HG03159 (cell line): Measurements from ENCODE around the gene DSEL.

Experiments used
- ATAC-seq: cut with Tn5 transposase; IDR thresholded peaks from one replicate; pipeline ENCODE4 v1.9.1; 2021; ENCODE audit warnings: mild to moderate bottlenecking, moderate library complexity; ENCODE audit not compliant: unreplicated experiment

DSEL gene

DNA sequence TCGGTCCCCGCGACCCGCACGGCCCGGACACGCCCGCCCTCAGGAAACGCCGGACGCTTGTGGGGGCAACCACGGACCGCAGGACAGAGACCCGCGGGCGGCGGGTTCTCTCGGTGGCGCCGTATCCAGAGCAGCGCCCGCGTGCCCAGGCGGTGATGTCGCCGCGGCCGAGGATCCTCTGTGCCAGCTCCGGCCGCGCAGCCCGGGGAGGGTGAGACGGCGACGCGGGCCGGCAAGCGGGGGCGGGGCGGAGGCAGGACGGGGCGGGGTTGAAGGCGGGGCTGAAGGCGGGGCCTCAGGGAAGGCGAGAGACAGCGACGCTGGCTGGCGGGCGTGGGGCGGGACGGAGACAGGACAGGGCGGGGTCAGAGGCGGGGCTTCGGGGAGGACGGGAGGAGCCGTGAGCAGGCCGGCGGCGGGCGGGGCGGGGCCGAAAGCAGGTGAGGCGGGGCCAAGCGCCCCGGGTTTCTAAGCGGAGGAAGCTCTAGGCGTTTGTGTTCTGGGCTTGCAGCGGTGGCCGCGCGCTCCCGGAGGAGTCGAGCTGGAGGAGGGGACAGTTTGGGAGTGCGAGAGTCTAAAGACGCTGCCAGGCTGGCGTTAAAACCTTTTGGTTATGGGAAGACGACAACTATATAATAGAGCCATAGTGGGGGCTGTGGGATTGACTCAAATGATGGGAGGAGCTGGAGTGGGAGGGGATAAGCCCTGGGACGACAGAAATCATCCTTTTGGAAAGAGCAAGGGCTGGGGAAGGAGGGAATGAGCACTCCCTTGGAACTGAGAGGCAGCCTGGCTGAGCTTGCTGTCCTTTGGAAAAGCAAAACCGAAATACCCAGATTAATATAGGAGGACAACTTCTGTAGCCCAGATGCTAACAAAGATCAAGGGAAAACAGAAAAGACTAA, at the start of gene DSEL:
Gene DSEL (minus strand): TSS at position 182 of the 905 bp plus-strand sequence. CDS start 2,112 bp downstream, outside the sequence.
- ATAC-seq: peak; percentile 93

DNA sequence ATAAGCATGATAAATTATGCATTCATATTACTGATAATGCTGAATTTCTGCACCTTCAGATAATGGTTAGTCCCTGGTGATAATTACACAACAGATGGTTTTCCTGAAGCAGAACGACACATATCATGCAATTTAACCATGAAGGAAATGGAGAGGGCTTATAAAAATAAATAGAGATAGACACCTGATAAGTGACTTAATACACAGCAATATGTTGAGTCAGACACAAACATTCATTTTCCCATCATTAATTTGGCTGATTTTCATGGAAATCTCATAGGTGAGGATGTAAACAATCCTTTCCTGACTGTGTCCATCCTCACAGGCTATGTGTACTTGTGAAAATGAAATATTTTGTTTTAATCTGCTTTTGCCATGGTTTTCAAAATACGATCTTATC, 36.9 kb upstream of the DSEL start:
- ATAC-seq: no peak

DNA sequence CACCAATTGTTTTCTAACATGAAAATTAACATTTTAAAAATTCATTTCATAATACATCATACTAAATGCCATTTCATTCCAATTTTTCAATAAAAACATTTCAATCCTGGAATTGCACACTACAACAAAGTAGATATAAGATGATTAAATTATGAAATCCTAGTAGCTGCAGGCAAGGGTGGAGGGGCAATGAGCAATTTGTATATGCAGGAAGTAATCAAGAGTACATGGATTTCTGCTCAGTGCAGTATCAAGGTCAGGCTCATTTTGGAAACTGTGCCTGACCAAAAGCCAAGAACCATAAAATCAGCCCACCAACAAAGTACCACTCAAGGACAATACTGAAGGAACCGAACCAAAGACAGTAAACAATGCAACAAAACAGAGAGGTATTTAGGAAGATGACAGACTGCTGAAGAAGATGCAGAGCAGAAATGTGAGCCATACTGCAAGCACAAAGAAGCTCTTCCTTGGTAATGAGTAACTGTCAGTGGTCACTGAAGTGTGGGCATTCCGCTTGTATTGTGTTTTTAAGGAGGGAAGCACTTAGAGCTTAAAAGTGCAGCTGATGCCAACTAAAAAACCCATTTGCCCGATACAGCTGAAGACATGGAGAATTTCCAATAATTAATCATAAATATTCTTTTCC, 34.5 kb upstream of the DSEL start:
- ATAC-seq: no peak

DNA sequence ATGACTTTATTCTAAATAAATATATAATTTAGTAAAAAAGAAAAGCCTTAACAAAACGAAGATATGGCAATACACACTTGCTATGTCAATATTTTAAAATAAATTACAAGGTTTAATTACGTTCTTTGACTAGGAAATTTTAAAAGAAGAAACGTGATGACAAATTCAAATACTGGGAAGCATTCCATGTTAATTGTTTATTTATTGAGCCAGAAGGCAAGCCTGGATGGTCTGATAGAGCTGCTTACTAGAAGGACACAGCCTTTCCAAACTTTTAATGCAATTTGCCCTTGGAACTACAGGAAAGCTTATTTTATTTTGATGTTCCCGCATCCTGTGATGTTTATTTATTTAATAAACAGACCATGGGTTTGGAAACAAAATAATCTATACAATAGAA, 33.4 kb upstream of the DSEL start:
- no peak for ATAC-seq

DNA sequence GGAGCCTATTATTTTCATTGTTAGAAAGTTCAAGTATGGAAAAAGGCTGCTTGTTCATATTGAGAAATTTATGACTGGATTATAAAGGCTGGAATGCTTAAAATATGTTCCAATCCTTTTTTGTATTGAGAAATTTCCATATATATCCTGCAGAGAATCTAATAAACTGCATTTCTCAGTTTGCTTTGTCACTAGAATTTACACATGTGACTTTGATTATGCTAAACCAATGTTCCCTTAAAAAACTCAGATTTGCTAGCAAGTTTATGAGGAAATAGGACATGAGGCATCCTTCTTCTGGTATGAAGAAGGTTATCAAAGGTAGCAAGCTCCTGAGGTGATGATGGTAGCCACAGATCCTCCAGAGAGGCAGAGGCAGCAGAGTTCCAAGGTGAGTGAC, 29.2 kb upstream of the DSEL start:
- ATAC-seq: no peak

DNA sequence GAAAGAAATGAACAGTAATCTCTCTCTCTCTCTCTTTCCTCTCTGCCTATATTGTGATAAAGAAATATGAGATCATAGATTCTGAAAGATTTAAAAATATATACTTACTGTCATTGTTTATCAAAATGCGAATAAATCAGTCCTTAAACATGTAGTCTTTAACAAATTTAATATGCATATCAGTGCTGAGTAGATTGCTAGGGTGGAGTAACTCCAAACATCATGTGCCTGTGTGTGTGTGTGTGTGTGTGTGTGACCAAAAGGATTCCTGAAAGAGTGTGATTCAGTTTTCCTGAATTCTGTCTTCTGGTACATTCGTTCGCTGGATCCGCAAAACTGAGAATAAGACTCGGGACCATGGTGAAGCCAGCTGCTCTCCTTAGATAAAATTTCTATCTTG, 24.0 kb upstream of the DSEL start:
- no peak for ATAC-seq

DNA sequence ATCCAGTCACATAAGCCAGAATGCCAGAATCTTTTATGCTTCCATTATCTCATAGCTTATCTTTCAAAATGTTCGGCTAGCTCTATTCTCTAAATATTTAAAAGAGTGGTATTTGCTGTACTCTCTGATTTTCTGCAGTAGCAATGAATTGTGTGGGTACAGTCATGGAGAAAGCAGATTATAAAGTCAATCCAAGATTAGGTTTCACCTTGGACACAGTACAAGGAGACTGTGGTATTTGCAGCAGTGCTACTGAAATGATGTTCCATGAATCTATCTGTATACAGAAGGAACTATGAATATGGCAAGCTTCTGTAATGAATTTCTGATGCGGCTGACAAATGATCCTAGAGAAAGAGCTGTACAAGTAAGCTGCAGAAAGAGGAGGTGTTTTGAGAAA, 15.4 kb upstream of the DSEL start:
- no peak for ATAC-seq

DNA sequence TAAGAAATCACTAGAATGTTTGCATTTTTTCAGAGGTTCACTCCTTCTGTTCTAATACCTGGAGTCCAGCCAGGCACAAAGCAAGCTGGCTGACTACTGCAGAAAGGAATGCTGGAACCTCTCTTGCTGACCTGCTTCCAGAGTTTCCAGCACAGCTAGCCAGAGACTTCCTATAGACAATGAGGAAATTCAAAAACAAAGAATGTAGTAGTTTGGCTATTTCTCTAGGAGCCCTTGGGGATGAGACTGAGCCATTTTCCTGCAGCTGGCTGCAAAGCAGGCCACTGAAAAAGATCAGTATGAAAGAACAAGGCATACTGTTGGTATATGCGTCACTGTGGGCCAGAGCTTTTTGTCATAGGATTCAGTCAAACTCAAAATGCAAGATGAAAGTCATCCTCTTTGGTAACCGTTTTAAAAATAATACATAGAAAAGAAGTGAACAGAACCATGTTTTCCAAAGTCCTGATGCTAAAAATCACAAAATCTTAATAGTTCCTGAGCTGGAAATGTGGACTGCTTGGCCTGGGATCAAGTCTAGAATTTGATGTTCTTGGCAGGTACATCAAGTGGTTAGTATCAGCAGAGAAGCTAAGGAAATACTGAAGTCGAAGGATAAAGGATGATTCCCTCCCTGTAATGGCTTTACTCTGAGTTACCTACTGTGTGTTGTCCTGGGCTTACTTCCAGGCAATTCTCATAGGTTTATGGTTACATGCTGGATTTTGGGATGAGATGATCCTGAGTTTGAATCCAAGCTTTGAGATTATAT, 9.0 kb upstream of the DSEL start:
- ATAC-seq: no peak

DNA sequence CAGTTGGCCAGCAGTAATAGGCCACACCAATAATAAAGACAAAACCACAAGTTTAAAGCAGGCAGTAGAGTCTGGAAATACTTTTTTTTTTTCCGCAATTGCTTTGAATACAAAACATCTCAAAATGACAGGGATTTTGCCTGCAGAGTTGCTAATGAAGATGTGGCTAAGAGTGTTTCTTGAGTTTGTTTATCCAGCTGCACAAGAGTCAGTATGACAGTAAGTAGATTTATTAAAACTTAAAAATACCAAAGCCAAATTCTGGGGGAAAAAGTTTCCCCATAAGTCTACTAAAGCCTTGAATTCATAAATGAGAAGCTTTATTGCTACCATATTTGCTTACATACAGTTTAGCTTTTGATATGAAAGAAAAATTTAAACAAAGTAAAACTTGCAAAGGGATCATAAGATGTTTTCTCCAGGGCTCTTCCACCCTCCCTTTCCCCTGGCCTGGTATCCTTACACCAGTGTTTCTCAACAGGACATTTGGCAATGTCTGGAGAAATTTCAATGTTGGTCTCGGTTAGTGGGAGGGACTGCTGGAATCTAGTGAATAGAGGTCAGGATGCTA, 3.9 kb upstream of the DSEL start:
- no peak for ATAC-seq

DNA sequence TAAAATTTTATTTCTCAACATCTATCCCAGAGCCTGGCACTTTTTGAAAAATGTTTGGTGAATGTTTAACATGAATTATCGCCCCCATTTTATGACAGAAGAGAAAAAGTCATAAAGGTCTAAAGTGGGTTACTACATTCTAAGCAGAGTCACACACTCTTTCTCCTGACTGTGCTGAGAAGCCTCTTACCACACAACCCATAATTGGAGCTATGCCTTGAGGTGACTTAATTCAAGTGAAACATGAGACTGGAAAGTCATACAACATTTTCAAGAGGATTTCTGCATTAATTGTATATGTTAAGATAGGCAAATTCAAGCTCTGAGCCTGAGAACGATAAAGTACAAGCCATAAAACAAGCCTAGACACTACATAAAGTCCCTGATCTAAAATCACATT, 3.1 kb upstream of the DSEL start:
- no peak for ATAC-seq

DNA sequence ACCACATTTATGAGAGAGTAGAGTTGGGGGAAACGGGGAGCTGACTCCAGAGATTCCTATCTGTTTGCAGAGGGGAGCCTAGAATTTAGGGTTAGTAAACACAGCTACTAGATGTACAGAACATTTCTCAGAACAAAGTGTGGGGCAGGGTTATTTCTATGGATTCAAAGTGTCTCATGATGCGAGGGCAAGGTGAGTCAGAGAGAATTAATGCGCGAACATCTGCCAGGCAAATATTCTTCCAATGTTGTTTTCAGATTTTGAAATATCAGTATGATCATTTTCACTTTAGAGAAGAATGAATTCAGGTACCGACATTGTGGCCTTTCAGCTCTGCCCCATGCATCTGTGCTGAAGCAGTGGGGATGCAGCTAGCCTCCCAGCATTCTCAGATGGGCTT, 2.0 kb upstream of the DSEL start:
- ATAC-seq: no peak

DNA sequence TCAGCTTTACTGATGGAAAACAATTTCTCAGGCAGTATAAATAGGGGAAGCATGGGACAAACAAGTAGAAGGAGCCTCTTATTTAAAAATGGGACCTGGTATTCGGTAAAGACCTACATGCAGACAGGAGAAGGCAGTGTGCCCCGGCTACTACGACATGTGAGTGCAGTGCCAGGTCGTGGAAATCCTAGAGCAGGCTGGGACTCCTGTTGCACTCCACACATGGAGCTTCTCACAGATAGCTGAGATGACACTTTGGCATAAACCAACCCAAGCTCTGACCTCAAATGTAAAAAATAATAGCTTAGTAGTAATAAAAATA, 885 bp upstream of the DSEL start:
- no peak for ATAC-seq

DNA sequence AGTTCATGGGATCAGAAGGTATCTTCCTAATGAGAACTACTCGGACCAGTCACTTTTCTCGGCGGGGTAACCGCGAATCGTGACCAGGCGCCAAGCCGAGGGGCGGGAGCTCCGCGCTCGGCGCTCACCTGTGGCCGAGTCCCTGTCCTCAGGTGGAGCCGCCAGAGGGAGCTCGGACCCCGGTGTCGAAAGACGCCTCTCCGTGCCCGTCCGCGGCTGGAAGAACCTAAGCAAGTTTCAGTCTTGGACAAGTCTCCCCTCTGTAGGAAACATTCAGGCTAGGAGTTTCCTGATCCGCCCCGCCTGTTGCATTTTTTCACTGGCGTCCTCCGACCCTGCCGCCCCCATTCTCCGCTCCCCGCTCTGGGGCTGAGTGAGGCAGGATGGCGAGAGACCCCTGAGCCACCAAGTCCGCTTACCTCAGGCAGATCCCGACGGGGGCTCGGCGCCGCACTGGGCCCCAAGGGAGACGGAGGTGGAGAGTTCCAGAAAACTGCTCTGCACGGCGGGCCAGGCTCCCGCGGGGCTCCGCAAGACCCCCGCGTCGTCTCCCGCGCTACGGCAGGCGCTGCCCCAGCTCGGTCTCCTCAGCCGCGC, 480 bp downstream of the DSEL start:
- ATAC-seq: peak; percentile 37

DNA sequence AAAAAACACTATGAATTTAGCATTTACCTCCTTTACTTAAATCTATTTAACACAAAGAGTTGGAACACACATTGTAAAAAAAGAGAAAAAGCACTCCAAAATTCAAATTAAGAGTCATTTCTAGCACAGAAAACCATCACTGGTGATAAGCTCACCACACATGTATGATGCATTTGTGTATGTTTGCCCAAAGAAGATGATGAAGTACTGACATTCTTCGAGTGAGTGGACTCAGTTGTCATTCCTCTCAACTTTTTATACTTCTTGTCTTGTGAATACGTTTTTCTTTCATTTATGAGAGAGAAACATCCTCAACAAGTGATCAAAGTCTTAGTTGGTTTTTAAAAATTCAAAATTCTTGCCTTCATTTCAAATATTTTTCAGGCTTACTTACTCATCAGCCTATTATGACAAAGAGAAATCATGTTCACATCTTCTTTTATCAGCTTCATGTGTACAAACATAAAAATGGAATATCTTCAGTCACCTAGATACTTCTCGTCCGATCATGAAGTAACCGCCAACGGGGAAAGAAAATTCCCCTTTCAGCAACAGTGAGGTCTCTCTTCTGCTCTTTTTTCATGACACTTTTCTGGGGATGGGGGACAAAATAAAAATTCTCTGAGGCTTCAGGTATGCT, 1.5 kb downstream of the DSEL start:
- ATAC-seq: no peak

DNA sequence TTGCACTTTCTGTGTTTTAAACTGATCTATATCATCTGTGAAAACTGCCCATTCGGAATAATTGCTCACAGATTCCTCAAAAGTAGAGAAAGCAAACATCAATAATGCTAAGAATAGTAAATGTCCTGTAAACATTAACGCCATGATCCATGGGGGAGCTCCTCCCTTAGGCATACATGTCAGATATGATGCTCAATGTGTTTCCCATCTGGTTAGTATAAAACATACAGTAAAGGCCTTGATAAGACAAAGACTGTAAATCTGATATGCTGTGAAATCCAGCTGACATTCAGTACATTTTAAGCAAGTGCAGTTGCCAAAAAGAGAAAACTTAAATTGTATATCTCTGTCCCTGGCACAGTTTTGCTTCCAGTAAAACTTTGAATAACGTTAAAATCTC, 2.1 kb downstream of the DSEL start:
- ATAC-seq: no peak

DNA sequence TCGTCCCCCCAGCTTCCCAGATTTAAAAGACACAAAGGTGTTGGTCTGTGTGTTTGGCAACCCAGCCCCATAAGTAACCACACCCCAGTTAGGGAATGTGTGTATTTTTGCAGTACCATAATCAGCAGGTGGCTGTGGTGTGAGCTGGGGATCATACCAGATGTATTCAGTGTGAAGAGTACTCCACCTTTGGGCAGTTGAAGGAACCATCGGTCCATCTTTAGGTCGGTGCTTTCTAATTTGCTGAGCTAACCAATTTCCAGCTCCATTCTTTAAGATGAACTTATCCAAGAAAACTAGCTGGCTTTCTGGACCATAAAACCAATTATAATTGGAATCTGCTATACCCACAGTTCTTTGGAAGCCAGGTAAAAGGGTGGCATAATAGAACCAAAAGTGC, 3.2 kb downstream of the DSEL start:
- no peak for ATAC-seq

DNA sequence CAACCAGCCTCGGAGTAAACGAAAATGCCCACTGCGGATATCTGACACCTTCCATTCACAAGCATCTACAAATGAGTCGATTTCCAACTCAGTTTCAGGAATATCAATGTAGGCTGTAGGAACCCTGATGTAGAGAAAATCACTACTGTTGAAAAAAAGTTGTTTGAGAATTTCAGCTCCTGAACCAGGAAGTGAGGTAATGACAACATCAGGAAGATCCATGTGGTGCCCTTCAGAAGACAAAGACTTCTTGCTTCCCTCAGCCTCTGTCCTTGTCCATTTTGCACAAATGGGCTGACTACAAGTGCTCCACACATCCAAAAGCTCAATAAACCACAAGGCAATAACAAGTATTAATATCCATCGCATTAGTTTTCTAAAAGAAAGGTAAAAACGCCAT, 4.7 kb downstream of the DSEL start:
- ATAC-seq: no peak

DNA sequence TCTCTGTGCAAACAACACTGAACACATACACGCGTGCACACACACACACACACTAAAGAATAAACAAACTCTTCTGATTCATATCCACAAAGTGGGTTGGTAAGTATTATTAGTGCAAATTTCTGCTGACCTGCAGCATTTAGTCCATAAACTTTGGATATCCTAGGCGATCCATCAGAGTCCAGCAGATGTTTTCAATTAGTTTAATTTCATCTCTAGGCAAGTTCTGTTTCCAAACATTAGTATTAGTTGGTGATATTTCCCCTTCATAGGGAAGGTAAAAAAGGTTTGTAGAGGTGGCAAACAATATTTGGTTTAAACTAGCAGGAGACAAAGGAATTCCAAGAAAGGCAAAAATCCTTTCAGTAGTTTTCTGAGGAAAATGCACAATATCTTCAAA, 5.7 kb downstream of the DSEL start:
- ATAC-seq: no peak

DNA sequence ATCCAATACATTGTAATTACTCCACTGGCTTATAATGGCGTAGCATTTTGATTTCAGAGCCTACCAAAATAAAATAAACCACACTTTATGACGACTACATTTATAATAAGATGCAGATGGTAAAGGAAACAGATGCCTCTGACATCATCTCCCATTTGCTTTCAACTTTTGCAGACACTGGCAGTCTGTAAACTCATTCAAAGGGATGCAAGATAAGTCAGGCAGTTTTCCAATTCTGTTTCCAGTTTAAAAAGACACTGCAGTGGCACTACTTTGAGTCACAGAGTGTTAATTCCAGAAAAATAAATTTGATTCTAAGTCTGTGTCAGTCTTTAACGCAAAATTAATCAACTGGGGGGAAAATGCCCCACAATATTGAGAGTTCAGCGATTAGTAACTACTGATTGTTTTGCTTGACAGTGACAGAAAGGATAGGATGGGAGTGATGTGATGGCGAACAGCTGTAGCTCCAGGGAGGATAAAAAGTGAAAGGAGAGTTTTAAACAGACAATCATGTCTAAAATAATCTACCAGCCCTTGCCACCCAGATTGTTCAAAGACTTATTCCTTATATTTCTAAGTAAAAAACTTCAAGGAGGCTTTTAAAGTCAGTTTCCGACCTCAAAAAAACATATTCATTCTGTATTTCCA, 6.7 kb downstream of the DSEL start:
- no peak for ATAC-seq

DNA sequence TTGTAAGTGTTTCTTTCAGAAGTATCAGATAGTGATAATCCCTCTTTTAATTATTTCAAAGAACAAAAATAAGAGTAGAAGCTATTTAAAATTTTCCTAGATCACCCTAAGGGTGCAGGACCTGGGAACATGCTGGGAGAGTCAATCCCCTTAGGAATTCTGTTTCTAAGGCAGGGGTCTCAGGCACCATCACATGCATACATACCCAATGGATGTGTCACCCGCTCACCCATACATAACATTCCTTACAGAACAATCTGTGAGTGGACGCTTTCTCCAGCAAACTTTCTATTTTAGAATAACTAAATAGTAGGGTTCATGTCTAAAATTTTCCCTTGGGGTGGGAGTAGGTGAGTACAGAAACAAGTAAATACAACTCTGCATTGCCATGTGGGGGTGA, 8.4 kb downstream of the DSEL start:
- no peak for ATAC-seq
